NCI-H187 treated with DMSO at 0.1 percent for 48 hours (cell line): ENCODE data around the gene GPRC5C.

Experiments used
- DNase-seq: peaks from one replicate; lab custom pipeline; 2025; lab: John Stamatoyannopoulos, UW

Gene GPRC5C

GRCh38 chr17:74452033-74452840 is 20.3 kb downstream of the GPRC5C start:
- no peak for DNase-seq

- DNase-seq = no peak
Observed at GRCh38 chr17:74452841-74453661, 21.2 kb downstream of the GPRC5C start.

GRCh38 chr17:74453665-74454196 is 21.8 kb downstream of the GPRC5C start:
- peak; percentile 43 for DNase-seq

- no peak for DNase-seq
Observed at GRCh38 chr17:74454197-74455024, 22.5 kb downstream of the GPRC5C start.

GRCh38 chr17:74455025-74455545 is 23.2 kb downstream of the GPRC5C start:
- no peak for DNase-seq

- no peak for DNase-seq
Observed at GRCh38 chr17:74455821-74456220, 23.9 kb downstream of the GPRC5C start.

GRCh38 chr17:74457146-74457819 is 25.4 kb downstream of the GPRC5C start:
- no peak for DNase-seq

GRCh38 chr17:74457820-74458166 is 25.9 kb downstream of the GPRC5C start:
- no peak for DNase-seq

- no peak for DNase-seq
Observed at GRCh38 chr17:74458835-74459234, 26.9 kb downstream of the GPRC5C start.

- no peak for DNase-seq
Observed at GRCh38 chr17:74459622-74460021, 27.7 kb downstream of the GPRC5C start.

GRCh38 chr17:74460241-74460640 is 28.4 kb downstream of the GPRC5C start:
- DNase-seq = no peak

GRCh38 chr17:74460996-74461395 is 29.1 kb downstream of the GPRC5C start:
- no peak for DNase-seq

GRCh38 chr17:74461611-74462010 is 29.7 kb downstream of the GPRC5C start:
- no peak for DNase-seq

- DNase-seq = no peak
Observed at GRCh38 chr17:74464730-74465377, 33.0 kb downstream of the GPRC5C start.

GRCh38 chr17:74465378-74466110 is 33.7 kb downstream of the GPRC5C start:
- DNase-seq = no peak

GRCh38 chr17:74466111-74466827 is 34.4 kb downstream of the GPRC5C start, which contains the start of gene CD300A:
Gene CD300A, plus strand, starts transcription at chr17:74466634. Its CDS starts 70 bp downstream, at chr17:74466704.
- no peak for DNase-seq

GRCh38 chr17:74466828-74467184 is 34.9 kb downstream of the GPRC5C start:
- DNase-seq = no peak

- no peak for DNase-seq
Observed at GRCh38 chr17:74467221-74467951, 35.5 kb downstream of the GPRC5C start.

GRCh38 chr17:74471341-74471740 is 39.5 kb downstream of the GPRC5C start:
- DNase-seq = no peak
